Inferior parietal cortex (tissue), 1 donor: ENCODE data around the gene RAI1.

Source experiments
- DNase-seq: peaks from one replicate; pipeline ENCODE4 v3.0.0-alpha.2; 2016; ENCODE audit errors: extremely low spot score

The RAI1 gene

DNA sequence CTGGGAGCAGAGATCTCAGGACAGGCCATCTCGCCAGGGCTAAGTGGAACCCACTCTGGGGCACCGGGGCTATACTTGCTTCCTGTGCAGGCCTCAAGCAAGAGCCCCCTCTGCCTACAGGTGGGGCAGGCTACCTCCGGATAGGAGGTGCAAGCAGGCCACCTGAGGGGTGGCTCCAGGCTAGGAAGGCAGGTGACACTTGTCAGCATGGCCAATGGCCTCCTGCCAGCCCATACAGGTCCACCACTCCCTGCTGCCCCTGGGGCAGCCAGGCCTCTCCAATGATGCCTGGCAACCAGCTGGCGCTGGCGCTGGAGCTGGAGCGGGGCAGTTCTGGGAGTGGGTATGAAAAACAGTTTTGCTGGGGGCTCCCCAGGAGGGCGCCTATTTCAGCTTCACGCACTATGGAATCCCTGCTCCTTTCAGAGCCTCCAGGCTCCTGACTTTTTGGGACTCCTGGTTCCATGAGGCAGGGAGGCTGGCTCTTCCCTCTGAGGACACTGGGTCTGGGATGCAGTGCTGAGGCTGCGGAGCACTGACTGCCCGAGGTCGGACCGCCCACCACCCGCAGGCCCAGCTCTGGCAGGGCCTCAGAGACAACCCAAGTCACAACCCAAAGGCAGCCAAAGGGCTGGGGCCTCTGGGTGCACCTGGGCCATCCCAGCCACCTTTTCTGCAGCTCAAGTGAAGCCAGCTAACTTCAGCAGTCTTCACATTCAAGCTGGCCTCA is 164.0 kb downstream of the RAI1 start:
- no peak for DNase-seq

DNA sequence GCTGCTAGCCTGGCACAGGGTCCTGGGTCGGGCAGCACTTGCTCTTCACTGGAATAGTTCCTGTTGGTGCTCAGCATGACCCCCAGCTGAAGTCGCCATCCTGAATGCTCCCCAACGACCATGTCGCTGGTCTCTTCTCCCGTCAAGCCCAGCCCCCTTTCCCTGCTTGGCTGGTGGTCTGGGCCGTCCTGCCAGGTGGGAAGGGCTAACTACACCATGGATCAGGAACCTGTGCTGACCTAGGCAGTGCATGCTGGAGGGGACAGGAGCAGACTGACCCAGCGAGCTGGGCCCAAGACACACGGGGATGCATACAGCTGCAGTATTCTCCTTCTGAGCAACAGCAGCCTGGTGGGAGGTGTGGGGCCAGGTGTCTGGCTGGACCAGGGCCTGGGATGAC is 164.7 kb downstream of the RAI1 start:
- no peak for DNase-seq

DNA sequence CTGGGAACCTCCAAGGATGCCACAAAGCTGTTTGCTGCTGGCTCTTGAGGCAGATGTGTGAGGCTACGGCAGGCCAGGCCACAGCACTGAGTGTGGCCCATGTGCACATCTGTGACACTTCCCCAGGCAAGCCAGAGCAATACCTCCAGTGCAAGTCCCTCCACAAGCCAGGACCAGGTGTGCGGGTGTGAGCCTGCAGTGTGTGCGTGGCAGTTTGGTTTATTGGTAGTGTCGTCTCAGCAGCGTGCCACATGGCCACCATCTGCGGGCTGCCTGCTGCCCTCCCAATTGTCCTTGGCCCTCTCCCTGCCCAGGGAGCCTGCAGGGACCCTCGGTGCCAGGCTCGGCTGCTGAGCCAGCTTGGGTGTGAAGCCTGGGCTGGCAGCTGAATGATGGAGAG is 165.4 kb downstream of the RAI1 start:
- DNase-seq, result no peak

- DNase-seq, result no peak
These were observed 165.9 kb downstream of the RAI1 start for GRCh38 chr17:17847118-17847689.

- DNase-seq, result no peak
These were observed 166.5 kb downstream of the RAI1 start for GRCh38 chr17:17847726-17848125.

DNA sequence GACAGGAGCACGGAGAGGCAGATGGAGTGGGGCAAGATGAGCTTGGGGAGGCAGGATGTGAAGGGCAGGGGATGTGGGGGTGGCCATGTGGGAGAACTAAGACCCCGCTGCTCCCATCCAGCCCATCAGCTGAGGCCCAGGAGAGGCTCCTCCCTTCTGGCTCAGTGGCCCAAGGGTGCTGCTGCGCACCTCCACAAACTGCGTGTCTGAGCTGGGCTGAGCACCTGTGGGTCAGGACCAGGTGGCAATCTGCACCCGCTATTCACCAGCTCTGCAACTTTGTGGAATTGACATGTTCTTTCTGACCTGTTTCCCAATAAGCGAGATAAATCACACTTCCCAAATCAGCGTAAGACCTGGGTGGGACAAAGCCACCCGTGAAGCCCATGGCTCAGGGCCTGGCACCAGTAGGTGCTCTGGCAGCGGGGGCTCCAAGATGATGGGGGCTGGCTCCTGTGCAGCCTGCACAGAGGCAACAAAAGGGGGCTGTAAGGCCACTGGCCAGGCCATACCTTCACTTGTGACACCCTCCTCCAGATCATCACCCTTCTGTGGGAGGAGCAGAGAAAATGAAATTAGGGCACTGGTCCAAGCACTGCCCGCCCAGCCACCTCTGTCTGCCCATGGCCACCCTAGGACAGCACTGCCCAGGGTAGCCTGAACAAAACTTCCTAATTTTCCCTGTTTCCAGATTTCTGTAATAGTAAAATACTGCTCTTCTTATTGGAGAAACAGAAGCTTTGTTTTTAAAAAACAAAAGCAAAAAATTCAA is 167.2 kb downstream of the RAI1 start:
- DNase-seq, result no peak

- no peak for DNase-seq
These were observed 168.0 kb downstream of the RAI1 start for GRCh38 chr17:17849147-17849820.

DNA sequence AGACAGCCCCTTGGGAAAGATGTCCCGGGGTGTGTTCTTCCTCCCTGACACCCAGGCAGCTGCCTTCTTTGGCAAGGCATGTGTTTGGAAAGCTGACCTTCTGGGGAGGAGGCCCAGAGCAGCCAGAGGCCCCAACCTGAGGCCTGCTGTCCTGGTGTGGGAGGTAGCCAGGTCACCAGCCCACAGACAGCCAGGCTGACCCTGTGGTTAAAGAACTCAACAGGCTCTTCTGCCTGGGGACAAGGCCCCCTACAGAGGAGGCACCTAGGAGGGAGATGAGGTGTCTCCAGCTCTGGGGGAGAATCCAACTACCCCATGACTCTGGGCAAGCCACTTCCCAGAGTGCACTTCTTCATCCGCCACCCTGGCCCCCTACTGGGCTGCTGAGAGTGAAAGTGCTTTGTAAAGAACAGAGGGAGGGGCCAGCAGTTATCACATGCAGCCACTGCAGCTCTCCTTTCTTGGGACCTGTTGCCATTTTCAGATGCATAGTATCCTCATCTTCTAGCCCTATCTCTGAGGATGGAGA is 168.7 kb downstream of the RAI1 start:
- DNase-seq, result peak; percentile 63

DNA sequence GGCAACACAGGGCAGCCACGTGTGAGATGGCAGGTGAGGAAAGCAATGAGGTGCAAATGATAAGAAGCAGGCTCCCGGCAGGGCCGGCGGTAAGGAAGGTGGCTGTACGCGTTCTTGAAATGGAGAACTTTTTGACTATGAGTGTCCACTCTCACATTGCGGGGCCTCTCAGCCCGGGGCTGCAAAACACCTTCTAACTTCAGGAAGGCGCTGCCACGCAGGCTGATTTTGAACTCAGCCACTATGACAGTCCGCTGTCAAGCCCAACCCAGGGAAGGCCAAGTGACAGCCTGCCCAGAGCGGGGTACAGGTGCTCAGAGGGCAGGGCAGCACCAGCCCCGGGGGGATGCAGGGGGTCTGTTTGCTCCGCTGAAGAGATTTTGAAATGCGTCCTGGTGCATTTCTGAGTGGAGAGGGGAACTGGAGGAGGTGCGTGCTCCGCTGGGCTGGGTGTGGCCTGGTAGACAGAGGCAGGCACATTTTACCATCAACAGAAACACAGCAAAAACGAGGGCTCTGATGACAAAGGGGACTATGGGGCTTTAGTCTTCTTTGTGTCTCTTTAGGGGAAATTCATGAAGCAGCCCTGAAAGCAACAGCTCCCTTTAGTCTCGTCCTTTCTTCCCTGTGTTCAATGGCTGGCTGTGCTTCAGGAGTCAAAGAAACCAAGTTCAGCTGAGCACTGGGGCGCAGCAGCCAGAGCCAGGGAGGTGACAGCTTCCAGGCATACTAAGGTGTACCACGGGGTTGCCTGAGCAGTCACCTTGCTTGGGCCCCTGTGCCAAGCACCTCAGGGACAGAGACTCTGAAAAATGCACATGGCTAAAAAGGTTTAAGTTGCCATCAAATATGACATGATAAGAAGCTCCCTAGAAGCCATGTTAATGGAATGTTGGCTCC is 170.1 kb downstream of the RAI1 start:
- no peak for DNase-seq

DNA sequence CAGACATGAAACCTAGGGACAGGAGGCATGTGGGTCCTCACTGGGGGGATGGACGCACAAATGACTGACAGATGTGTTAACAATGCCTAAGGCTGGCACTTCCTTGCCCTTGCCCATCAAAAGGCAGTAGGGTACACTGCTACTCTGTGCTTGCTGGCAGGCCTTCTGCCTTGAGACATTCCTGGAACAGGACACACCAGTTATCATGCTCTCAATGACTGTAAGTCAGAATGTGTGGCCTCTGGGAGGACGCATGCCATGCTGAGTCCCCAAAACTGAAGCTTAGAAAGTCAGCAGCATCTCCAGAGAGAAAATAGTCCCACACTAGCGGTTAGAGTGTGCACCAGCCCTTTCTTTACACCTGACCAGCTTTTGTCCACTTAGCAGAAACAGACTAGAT is 171.7 kb downstream of the RAI1 start:
- no peak for DNase-seq

- no peak for DNase-seq
These were observed 172.7 kb downstream of the RAI1 start for GRCh38 chr17:17853811-17854447.

DNA sequence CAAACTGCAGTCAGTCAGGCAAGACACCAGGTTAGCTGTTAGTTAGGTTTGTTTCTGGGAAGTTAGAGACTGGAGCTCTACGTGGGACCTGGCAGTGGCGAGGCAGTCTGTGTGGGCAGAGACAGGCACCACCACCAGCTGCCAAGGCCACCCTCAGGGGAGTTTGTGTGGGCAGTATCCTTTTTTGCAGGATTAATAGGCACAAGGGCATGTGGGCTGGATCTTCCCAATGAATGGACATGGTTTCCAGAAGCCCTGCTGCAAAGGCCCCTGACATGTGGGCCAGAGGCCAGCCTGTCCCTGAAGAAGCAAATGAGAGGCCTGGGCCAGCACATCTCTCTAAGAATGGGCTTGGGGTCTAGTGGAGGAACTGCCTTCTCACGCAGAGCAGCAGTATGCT is 174.7 kb downstream of the RAI1 start:
- no peak for DNase-seq

GRCh38 chr17:17856386-17856785 is 175.1 kb downstream of the RAI1 start:
- no peak for DNase-seq

DNA sequence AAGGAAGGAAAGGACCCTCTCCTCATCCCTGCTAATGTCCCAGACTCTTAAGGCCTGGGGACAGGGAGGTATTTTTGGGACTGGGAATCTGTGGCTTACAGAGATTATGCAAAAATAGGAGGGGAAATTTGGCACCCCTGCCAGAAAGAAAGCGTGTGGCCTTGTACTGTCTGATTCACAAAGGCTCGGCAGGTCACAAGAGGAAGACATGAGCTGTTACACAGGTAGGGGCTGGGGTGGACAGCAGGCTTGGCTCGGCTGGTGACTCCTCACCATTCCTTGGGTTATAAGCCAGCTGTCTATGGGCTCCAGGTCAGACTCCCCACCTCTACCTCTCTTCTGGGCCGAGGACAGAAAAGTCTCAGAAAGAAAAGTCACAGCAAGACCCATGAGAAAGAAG is 176.2 kb downstream of the RAI1 start:
- no peak for DNase-seq

- DNase-seq, result peak; percentile 83
These were observed 178.9 kb downstream of the RAI1 start for GRCh38 chr17:17859909-17860765.

GRCh38 chr17:17860766-17861107 is 179.5 kb downstream of the RAI1 start:
- DNase-seq, result no peak
